Measurements from ENCODE around the gene EN1. TPM values are rescaled to one million over a fixed set of nuclear protein-coding genes. Genes with fewer than 3 reads are reported as not detected.

EN1 gene
- total RNA-seq, 3 donors from 2014 or later, result not detected

DNA sequence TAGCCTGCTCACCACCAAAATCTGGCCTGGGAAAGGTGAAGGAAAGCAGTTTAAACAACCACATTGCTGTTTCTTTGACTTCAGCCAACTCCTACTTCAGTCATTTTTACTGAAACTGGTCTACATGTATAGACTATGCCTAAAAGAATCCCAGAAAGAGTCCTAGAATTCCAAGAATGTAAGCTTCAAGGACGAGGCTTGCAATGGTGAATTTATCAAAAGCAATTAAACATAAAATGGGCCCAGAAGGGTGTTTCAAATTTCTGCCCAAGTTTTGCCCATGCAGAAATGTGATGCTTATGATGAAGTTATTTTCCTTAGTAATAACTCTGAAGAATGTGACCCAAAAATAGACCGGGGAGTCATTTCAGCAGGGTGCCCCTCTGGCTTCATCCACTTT is 16.6 kb downstream of the EN1 start:
- H3K4me1 Mint-ChIP-seq (ENCODE audit: low read depth), result no peaks in the 10 kb centered on the region
- DNase-seq, result no peak
- H3K27me3 Mint-ChIP-seq (ENCODE audit: low read depth), result peaks cover 71% of the 10 kb centered on the region
- H3K9me3 Mint-ChIP-seq, result no peaks in the 10 kb centered on the region
- no peak overlapping the region for H3K4me3 Mint-ChIP-seq
- no peaks in the 10 kb centered on the region for H3K36me3 Mint-ChIP-seq (ENCODE audit: insufficient read depth)
- no peak for ATAC-seq

DNA sequence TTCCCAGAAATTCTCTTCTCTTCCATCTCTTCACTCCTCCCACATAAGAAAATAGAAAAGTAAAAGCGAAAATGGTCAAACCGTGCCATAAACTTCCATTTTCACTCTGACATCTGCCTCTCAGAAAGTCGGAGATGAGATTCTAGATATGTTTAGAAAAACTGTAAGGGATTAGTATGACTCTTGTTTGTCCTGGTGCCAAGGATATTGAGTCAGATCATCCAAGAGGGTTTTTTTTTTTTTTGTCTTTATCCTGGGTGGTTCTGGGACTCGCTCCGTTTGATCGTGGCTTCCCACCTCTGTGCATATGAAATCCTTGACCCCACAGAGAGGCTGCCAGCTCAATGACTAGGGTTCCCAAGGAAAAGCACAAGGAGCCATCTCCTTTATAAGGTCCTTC is 17.3 kb downstream of the EN1 start:
- Mint-ChIP-seq H3K36me3 (ENCODE audit: insufficient read depth) (no peaks in the 10 kb centered on the region), H3K9me3 (no peaks in the 10 kb centered on the region), H3K27me3 (ENCODE audit: low read depth) (peaks cover 71% of the 10 kb centered on the region), H3K4me3 (no peak overlapping the region), H3K4me1 (ENCODE audit: low read depth) (no peaks in the 10 kb centered on the region)
- ATAC-seq (no peak), DNase-seq (no peak)

DNA sequence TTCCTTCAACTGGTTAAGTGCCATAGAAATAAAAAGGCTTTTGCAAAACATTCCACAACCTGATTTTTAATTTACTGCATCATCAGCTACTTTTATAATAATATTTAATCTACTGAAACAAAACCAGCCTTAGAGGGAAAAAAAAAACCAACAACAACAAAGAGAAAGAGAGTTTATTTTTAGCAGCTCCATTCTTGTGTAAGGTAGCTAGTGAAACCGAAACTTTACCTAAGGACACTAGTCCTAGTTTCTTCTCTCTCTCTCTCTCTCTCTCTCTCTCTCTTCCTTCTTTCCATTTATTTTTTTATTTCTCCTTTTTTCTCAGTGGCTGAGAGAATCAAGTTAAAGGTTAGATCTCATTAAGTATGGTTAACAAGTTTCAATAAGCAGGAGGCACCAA is 21.4 kb downstream of the EN1 start:
- ATAC-seq, result no peak
- Mint-ChIP-seq H3K9me3 (no peaks in the 10 kb centered on the region), H3K36me3 (ENCODE audit: insufficient read depth) (no peaks in the 10 kb centered on the region), H3K27me3 (ENCODE audit: low read depth) (peaks cover 49% of the 10 kb centered on the region), H3K4me3 (no peak overlapping the region), H3K4me1 (ENCODE audit: low read depth) (no peaks in the 10 kb centered on the region)
- DNase-seq, result no peak

DNA sequence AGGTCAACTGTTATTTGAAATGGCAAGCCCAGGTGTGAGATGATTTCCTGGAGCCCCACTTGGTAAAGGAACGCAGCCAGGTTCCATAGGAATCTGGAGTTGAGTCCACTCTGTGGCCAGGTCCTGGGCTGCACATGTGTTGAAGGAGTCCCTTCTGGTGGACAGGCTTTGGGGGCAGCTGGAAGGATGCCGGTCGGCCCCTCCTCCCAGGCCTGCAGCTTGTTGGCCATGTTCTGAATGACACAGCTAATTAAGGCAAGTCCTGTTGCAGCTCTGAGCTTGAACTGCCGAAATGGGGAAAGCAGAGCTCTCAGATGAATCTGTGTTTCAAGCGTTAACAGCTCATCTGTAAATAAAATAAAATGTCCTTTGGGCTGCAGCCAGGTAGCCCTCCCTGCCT is 23.8 kb downstream of the EN1 start:
- H3K4me1 Mint-ChIP-seq (ENCODE audit: low read depth), result no peaks in the 10 kb centered on the region
- peaks cover 46% of the 10 kb centered on the region for H3K27me3 Mint-ChIP-seq (ENCODE audit: low read depth)
- DNase-seq (no peak), ATAC-seq (no peak)
- no peaks in the 10 kb centered on the region for H3K36me3 Mint-ChIP-seq (ENCODE audit: insufficient read depth)
- H3K4me3 Mint-ChIP-seq, result no peak overlapping the region
- no peaks in the 10 kb centered on the region for H3K9me3 Mint-ChIP-seq

DNA sequence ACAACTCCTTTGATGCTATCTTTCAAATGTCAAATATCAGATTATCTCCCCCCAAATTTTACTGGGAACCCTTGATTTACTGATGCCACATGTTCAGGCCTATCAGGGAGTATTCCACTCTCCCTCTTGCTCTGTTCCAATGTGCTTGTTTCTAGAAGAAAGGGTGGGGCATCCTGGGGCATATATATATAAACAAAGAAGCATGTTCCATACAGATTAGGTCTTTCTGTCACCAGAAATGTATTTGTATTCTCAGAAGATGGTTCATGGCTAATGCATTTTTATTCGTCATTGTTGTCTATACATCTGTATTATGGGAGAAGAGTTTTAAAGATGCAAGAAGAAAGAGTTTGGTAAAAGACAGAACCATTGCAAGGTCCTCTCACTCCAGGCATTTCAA is 24.9 kb downstream of the EN1 start:
- ATAC-seq (no peak), DNase-seq (no peak)
- no peak overlapping the region for H3K4me3 Mint-ChIP-seq
- peaks cover 46% of the 10 kb centered on the region for H3K27me3 Mint-ChIP-seq (ENCODE audit: low read depth)
- no peaks in the 10 kb centered on the region for H3K4me1 Mint-ChIP-seq (ENCODE audit: low read depth)
- H3K9me3 Mint-ChIP-seq, result no peaks in the 10 kb centered on the region
- no peaks in the 10 kb centered on the region for H3K36me3 Mint-ChIP-seq (ENCODE audit: insufficient read depth)

DNA sequence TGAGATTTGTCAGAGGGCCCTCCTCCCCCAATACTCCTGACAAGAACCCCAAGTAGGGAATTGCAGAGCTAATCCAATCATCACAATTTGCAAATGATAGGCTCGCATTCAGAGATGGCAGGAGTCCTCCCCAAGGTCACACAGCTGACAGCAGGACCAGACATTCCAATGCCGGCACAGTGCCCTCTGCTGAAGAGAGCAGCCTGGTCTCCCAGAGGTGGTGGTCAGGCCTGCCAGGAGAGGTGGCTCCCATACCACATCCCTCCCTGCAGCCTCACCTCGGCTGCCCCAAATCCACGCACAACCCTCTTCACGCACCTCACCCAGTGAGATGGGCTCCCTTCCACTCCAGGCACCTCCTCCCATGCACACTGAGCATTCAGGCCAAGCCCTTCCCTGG is 25.4 kb downstream of the EN1 start:
- ATAC-seq, result no peak
- Mint-ChIP-seq H3K4me1 (ENCODE audit: low read depth) (no peaks in the 10 kb centered on the region), H3K9me3 (no peaks in the 10 kb centered on the region), H3K27me3 (ENCODE audit: low read depth) (peaks cover 51% of the 10 kb centered on the region), H3K4me3 (no peak overlapping the region), H3K36me3 (ENCODE audit: insufficient read depth) (no peaks in the 10 kb centered on the region)
- DNase-seq, result no peak

DNA sequence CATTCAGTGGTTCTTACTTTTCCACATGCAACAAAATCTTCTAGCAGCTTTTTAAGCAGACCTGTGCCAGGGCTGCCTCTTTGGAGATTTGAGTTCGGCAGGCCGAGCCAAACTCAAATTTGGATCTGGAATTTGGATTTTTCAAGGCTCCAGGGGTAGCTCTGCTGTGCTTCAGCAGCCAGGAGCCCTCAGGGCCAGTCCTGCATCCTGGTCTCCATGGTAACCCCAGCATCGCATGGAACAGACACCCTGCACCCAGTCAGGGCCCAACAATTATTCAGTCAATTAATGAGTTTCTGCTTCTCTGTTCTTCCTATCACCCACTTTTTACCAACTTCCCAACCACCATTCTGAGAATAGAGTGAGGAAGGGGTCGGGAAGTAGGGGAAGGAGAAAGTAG is 30.0 kb downstream of the EN1 start:
- Mint-ChIP-seq H3K36me3 (ENCODE audit: insufficient read depth) (no peaks in the 10 kb centered on the region), H3K9me3 (no peaks in the 10 kb centered on the region), H3K4me3 (no peak overlapping the region), H3K27me3 (ENCODE audit: low read depth) (peaks cover 55% of the 10 kb centered on the region), H3K4me1 (ENCODE audit: low read depth) (no peaks in the 10 kb centered on the region)
- no peak for DNase-seq
- no peak for ATAC-seq

DNA sequence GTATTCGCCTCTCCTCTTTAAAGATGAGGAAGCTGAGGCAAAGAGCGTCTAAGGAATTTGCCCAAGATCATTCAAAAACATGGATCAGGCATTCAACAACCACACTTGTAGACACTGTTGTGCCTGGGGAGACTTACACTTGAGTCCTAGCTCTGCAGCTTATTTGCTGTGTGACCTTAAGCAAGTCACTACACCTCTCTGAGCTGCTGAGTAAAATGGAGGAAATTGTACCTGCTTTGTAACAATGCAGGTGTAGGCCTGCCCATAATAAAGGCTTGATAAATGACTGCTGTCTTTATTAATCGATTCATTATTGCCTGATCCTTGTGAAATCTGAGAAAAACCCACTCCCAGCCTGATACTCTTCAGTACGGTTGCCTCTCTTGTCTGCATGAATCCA is 30.8 kb downstream of the EN1 start:
- no peak for ATAC-seq
- H3K4me3 Mint-ChIP-seq, result no peak overlapping the region
- H3K27me3 Mint-ChIP-seq (ENCODE audit: low read depth), result peaks cover 51% of the 10 kb centered on the region
- no peak for DNase-seq
- H3K9me3 Mint-ChIP-seq, result no peaks in the 10 kb centered on the region
- H3K4me1 Mint-ChIP-seq (ENCODE audit: low read depth), result no peaks in the 10 kb centered on the region
- no peaks in the 10 kb centered on the region for H3K36me3 Mint-ChIP-seq (ENCODE audit: insufficient read depth)

DNA sequence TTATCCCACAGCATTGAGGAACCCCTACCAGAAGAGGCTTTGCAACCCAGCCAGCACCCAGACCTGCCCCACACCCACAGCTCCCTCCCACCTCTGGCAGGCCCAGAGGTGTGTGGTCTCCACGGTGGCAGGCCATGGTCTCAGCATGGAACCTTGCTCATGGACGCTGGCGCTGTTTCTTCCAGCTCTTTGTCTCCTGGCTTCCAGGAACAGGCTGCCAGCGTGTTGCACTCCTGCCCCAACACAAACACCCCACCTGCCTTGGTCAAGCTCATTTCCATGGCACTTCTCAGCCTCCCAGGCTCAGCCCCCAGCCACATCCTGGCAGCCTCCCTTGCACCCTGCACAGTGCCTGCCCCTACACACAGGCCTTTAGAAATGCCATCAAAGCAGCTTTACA is 31.7 kb downstream of the EN1 start:
- ATAC-seq (no peak), DNase-seq (no peak)
- Mint-ChIP-seq H3K36me3 (ENCODE audit: insufficient read depth) (no peaks in the 10 kb centered on the region), H3K9me3 (no peaks in the 10 kb centered on the region), H3K4me1 (ENCODE audit: low read depth) (no peaks in the 10 kb centered on the region), H3K4me3 (no peak overlapping the region), H3K27me3 (ENCODE audit: low read depth) (peaks cover 47% of the 10 kb centered on the region)

DNA sequence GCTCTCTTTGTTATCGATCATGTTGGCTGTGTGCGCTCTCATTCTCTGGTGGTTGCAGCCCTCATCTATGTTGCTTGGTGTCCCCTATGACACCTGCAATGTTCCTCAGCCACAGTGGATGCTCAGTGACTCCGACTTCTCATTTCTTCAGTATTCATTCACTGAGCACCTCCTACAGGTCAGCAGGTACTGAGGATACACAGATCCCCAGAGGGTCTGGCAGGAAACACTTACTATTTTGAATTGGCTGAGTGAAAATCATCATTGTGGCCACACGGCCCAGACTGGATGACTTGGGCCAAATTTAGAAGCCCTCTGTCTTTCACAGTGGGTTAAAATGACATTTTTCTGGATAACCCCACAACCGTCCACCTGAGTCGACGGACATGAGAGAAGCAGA is 32.1 kb downstream of the EN1 start:
- no peak for DNase-seq
- H3K27me3 Mint-ChIP-seq (ENCODE audit: low read depth), result peaks cover 47% of the 10 kb centered on the region
- ATAC-seq, result no peak
- no peaks in the 10 kb centered on the region for H3K36me3 Mint-ChIP-seq (ENCODE audit: insufficient read depth)
- H3K4me3 Mint-ChIP-seq, result no peak overlapping the region
- H3K9me3 Mint-ChIP-seq, result no peaks in the 10 kb centered on the region
- no peaks in the 10 kb centered on the region for H3K4me1 Mint-ChIP-seq (ENCODE audit: low read depth)

DNA sequence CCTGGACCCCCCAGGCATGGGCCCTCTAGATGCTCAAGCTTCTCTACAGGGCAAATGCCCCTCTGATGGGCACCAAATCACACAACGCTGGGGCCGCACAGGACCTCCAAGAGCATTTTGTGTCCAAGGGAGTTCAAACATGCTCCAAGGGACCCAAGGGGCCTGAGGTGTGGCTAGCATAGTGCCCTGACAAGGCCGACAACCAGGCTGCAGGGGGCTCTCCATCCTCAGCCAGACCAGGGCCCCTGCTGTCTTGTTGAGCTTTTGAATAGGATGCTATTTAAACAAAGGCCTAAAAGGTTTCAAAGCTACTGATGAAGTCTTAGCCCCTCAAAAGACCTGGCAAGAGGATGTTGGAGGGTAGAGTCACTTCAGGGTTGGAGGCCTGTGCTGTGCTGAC is 33.1 kb downstream of the EN1 start:
- Mint-ChIP-seq H3K4me1 (ENCODE audit: low read depth) (no peaks in the 10 kb centered on the region), H3K36me3 (ENCODE audit: insufficient read depth) (no peaks in the 10 kb centered on the region), H3K9me3 (no peaks in the 10 kb centered on the region), H3K4me3 (no peak overlapping the region), H3K27me3 (ENCODE audit: low read depth) (peaks cover 50% of the 10 kb centered on the region)
- DNase-seq, result no peak
- no peak for ATAC-seq

DNA sequence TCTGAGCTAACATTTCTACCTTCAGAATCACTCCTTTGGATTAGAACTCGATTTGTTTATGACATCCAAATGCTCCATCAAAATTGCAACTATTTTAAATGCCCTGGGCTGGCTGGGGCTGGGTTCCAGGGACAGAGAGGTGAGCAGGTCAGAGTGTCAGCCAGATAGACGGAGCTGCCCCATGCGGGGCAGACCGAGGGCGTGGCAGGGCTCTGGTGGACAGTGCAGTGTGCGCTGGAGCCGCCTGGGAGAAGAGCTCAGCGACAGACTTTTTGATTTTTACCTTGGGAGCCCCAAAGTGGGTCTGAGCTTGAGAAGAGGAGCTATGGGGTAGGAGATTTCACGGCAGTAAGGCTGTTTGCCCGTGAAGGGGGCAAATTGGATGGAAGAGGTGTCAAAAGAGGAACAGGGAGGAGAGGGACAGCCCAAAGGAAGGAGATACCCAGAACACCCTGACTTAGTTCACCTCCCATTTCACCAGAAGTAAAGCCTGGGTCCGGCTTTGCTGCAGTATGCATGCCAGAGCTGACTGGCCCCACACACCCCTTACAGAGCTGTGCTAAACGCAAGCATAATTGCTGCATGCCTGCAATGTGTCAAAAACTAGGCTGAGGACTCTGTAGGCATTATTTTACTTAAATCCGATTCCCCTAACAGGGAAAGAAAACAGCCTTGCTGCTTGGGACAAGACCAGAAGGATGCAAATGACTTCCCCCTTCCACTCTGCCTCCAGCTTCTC is 33.7 kb downstream of the EN1 start:
- Mint-ChIP-seq H3K27me3 (ENCODE audit: low read depth) (peaks cover 47% of the 10 kb centered on the region), H3K9me3 (no peaks in the 10 kb centered on the region), H3K4me3 (no peak overlapping the region), H3K36me3 (ENCODE audit: insufficient read depth) (no peaks in the 10 kb centered on the region), H3K4me1 (ENCODE audit: low read depth) (no peaks in the 10 kb centered on the region)
- DNase-seq (no peak), ATAC-seq (no peak)

DNA sequence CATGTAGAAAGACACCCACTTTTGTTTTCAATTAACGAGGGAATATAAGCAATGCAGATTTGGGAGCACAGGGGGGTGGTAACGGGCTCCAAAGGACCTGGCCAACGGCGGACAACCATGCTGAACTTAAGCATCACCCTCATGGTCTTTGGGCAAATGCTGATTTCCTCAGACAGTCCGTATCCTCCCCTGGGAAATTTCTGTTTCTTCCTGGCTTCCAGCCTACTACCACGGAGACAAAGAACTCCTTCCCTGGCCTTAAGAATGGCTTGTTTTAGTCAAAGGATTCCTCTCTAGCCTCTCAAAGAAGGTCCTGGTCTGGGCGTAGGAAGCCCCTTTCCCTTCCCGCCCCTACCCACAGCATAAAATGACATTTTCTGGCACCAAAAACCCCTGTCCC is 34.3 kb downstream of the EN1 start:
- H3K4me1 Mint-ChIP-seq (ENCODE audit: low read depth), result peaks cover under 1% of the 10 kb centered on the region
- H3K27me3 Mint-ChIP-seq (ENCODE audit: low read depth), result peaks cover 45% of the 10 kb centered on the region
- DNase-seq (no peak), ATAC-seq (no peak)
- H3K36me3 Mint-ChIP-seq (ENCODE audit: insufficient read depth), result no peaks in the 10 kb centered on the region
- no peak overlapping the region for H3K4me3 Mint-ChIP-seq
- no peaks in the 10 kb centered on the region for H3K9me3 Mint-ChIP-seq

DNA sequence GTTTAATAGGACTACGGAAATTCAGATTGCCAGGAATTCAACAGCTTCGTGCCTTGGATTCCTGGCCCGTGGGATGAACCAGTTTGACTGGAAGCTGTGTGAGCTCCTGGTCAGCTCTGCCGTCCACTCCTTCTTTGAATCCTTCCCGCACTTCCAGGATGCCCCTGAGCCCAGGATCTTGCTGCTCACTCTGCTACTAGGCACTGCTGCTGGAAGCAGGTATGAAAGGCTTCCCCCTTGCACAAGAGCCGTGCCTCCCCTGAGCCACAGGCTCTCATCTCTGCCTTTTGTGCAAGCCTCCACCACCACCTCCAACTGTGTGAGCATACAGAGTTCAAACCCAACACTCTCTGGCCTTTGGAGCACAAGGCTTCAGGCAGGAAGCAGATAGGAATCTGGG is 34.9 kb downstream of the EN1 start:
- ATAC-seq (no peak), DNase-seq (no peak)
- no peaks in the 10 kb centered on the region for H3K9me3 Mint-ChIP-seq
- H3K36me3 Mint-ChIP-seq (ENCODE audit: insufficient read depth), result no peaks in the 10 kb centered on the region
- H3K4me1 Mint-ChIP-seq (ENCODE audit: low read depth), result peaks cover 3% of the 10 kb centered on the region
- H3K4me3 Mint-ChIP-seq, result no peak overlapping the region
- peaks cover 50% of the 10 kb centered on the region for H3K27me3 Mint-ChIP-seq (ENCODE audit: low read depth)

DNA sequence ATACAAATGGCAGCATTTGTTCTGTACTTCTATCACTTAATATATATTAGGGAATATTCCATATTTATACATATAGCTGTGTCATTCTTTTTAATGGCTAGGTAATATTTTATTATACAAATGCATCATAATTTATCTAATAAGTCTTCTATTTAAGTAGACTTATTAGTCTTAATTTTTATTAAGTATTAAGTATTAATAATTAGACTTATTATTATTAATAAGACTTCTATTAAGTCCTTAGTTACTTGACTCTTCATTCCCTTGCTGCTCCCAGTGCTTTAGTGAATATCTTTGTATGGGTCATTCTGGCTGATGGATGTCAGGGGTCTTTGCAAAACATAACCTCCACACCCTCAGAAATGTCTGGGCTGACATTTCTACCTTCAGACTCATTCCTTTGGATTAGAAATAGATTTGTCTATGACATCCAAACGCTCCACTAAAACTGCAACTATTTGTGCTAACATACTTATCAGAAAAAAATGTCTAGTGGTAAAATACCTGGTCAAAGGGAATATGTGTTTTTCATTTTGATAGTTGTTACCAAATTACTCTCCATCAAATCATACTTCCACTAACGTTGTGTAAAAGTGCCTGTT is 35.8 kb downstream of the EN1 start:
- H3K9me3 Mint-ChIP-seq, result no peaks in the 10 kb centered on the region
- H3K36me3 Mint-ChIP-seq (ENCODE audit: insufficient read depth), result no peaks in the 10 kb centered on the region
- H3K4me3 Mint-ChIP-seq, result no peak overlapping the region
- DNase-seq (no peak), ATAC-seq (no peak)
- H3K27me3 Mint-ChIP-seq (ENCODE audit: low read depth), result peaks cover 51% of the 10 kb centered on the region
- peaks cover 3% of the 10 kb centered on the region for H3K4me1 Mint-ChIP-seq (ENCODE audit: low read depth)
